Neural progenitor cell (in vitro differentiated cells): ENCODE measurements around the gene ENO1. TPM values are rescaled to one million over a fixed set of nuclear protein-coding genes. Genes with fewer than 3 reads are reported as not detected.
"Not testable (repeated sequence)": the region's sequence is repeated elsewhere in the genome, so short reads cannot be mapped to it uniquely, and the experiment has no call there.

ENCODE experiments used
- DNase-seq: peaks from one replicate; pipeline ENCODE4 v3.0.0-alpha.2; 2016; ENCODE audit warnings: low spot score
- H2AFZ ChIP-seq: fragments of 200-600 bp; sonication (generic); replicated peaks from 2 replicates; pipeline ENCODE4 v1.6.1; 2016; ENCODE audit warnings: antibody characterized with exemption
- H3F3A ChIP-seq: fragments of 200-600 bp; sonication (generic); 2 replicates; pipeline ENCODE4 v1.6.1; 2016; ENCODE audit warnings: antibody characterized with exemption, low read depth
- H3K27ac ChIP-seq: fragments of 200-600 bp; sonication (generic); 2 replicates; pipeline ENCODE4 v1.5.1; 2016; ENCODE audit warnings: mild to moderate bottlenecking
- H3K27me3 ChIP-seq: fragments of 200-600 bp; sonication (generic); 2 replicates; pipeline ENCODE4 v1.6.1; 2016; ENCODE audit warnings: mild to moderate bottlenecking, moderate library complexity
- H3K36me3 ChIP-seq: fragments of 200-600 bp; sonication (generic); 2 replicates; pipeline ENCODE4 v1.5.1; 2016
- H3K4me1 ChIP-seq: fragments of 200-600 bp; sonication (generic); 2 replicates; pipeline ENCODE4 v1.6.1; 2016; ENCODE audit warnings: mixed run types
- H3K4me2 ChIP-seq: fragments of 200-600 bp; sonication (generic); 2 replicates; pipeline ENCODE4 v1.6.1; 2016
- H3K4me3 ChIP-seq: fragments of 200-600 bp; sonication (generic); 2 replicates; pipeline ENCODE4 v1.5.1; 2016
- H3K79me2 ChIP-seq: fragments of 200-600 bp; sonication (generic); 2 replicates; pipeline ENCODE4 v1.6.1; 2016; ENCODE audit warnings: low read depth
- H3K9ac ChIP-seq: fragments of 200-600 bp; sonication (generic); 2 replicates; pipeline ENCODE4 v1.6.1; 2016
- H3K9me3 ChIP-seq: fragments of 200-600 bp; sonication (generic); 2 replicates; pipeline ENCODE4 v1.5.1; 2016; ENCODE audit warnings: low read depth
- H4K20me1 ChIP-seq: fragments of 200-600 bp; sonication (generic); 2 replicates; pipeline ENCODE4 v1.6.1; 2016; ENCODE audit warnings: low read depth
- H3K27ac Mint-ChIP-seq: 3 replicates; pipeline ENCODE4 v1.8.0; 2021; ENCODE audit warnings: mixed read lengths
- H3K27me3 Mint-ChIP-seq: 2 replicates; pipeline ENCODE4 v1.8.0; 2022; ENCODE audit warnings: low read depth, mild to moderate bottlenecking, inconsistent platforms, moderate library complexity, mixed read lengths; ENCODE audit not compliant: insufficient read depth
- H3K36me3 Mint-ChIP-seq: 3 replicates; pipeline ENCODE4 v1.8.0; 2021; ENCODE audit warnings: mixed read lengths
- H3K4me1 Mint-ChIP-seq: 3 replicates; pipeline ENCODE4 v1.8.0; 2021; ENCODE audit warnings: mixed read lengths
- H3K4me3 Mint-ChIP-seq: 3 replicates; pipeline ENCODE4 v1.8.0; 2021; ENCODE audit warnings: mild to moderate bottlenecking, moderate library complexity, mixed read lengths
- H3K9me3 Mint-ChIP-seq: 3 replicates; pipeline ENCODE4 v1.8.0; 2020; ENCODE audit warnings: mixed read lengths
- CTCF ChIP-seq: fragments of 200-600 bp; sonication (generic); IDR thresholded peaks from 2 replicates; pipeline ENCODE4 v1.5.1; 2017; ENCODE audit warnings: antibody characterized with exemption, mild to moderate bottlenecking
- EZH2 ChIP-seq: fragments of 200-600 bp; sonication (generic); IDR thresholded peaks from 2 replicates; pipeline ENCODE4 v1.6.1; 2017; ENCODE audit warnings: antibody characterized with exemption, mild to moderate bottlenecking, moderate library complexity
- EZH2phosphoT487 ChIP-seq: fragments of 200-600 bp; sonication (generic); IDR thresholded peaks from 2 replicates; pipeline ENCODE4 v1.6.1; 2017; ENCODE audit warnings: antibody characterized with exemption
- total RNA-seq: library from RNA; depleted of rRNA; stranded (reverse); fragments of >200 nt; gene quantifications from 2 replicates; pipeline ENCODE4 v1.2.3, GENCODE V29; 2015; ENCODE audit warnings: low replicate concordance

ENO1 gene
- total RNA-seq, 1 donor from 2014 or later: 1,414 TPM

GRCh38 chr1:8822373-8823294 lies 55.9 kb downstream of the ENO1 start:
- no peaks in the 10 kb centered on the region for H3K9me3 Mint-ChIP-seq
- H3K36me3 ChIP-seq: no peaks in the 10 kb centered on the region
- no peaks in the 10 kb centered on the region for H3K9me3 ChIP-seq
- no peak for TF ChIP-seq CTCF
- TF ChIP-seq EZH2phosphoT487: no peak
- no peak for TF ChIP-seq EZH2
- H3K4me3 Mint-ChIP-seq: no peak overlapping the region
- H2AFZ ChIP-seq: no peak overlapping the region
- peaks cover 26% of the 10 kb centered on the region for H3F3A ChIP-seq
- H3K27ac ChIP-seq: no peak overlapping the region
- peaks cover 4% of the 10 kb centered on the region for H3K4me1 ChIP-seq
- H3K4me2 ChIP-seq: no peak overlapping the region
- H3K4me3 ChIP-seq: no peak overlapping the region
- H3K36me3 Mint-ChIP-seq: no peaks in the 10 kb centered on the region
- peak overlapping the region; percentile 37 for H3K27ac Mint-ChIP-seq
- H3K27me3 Mint-ChIP-seq: peaks cover 6% of the 10 kb centered on the region
- H4K20me1 ChIP-seq: no peaks in the 10 kb centered on the region
- DNase-seq: no peak
- H3K79me2 ChIP-seq: no peaks in the 10 kb centered on the region
- no peak overlapping the region for H3K9ac ChIP-seq
- H3K27me3 ChIP-seq: no peaks in the 10 kb centered on the region
- H3K4me1 Mint-ChIP-seq: peaks cover 37% of the 10 kb centered on the region

GRCh38 chr1:8821084-8821483 lies 57.4 kb downstream of the ENO1 start:
- Mint-ChIP-seq H3K27ac (no peak overlapping the region), H3K27me3 (peaks cover 10% of the 10 kb centered on the region), H3K36me3 (peaks cover 1% of the 10 kb centered on the region), H3K4me1 (peaks cover 36% of the 10 kb centered on the region), H3K4me3 (no peak overlapping the region), H3K9me3 (no peaks in the 10 kb centered on the region)
- peaks cover 31% of the 10 kb centered on the region for H3F3A ChIP-seq
- no peaks in the 10 kb centered on the region for H3K27me3 ChIP-seq
- H3K9ac ChIP-seq: no peak overlapping the region
- no peak for DNase-seq
- H3K79me2 ChIP-seq: peaks cover 12% of the 10 kb centered on the region
- H3K4me1 ChIP-seq: peaks cover 4% of the 10 kb centered on the region
- H3K36me3 ChIP-seq: no peaks in the 10 kb centered on the region
- no peak overlapping the region for H2AFZ ChIP-seq
- H3K27ac ChIP-seq: no peak overlapping the region
- TF ChIP-seq EZH2phosphoT487 (no peak), EZH2 (no peak), CTCF (no peak)
- no peak overlapping the region for H3K4me3 ChIP-seq
- H4K20me1 ChIP-seq: no peaks in the 10 kb centered on the region
- H3K4me2 ChIP-seq: no peak overlapping the region
- no peaks in the 10 kb centered on the region for H3K9me3 ChIP-seq

GRCh38 chr1:8818789-8819188 lies 59.7 kb downstream of the ENO1 start:
- H3K36me3 Mint-ChIP-seq, H3K9me3 ChIP-seq, H3K27ac ChIP-seq, H3K9ac ChIP-seq, H3K9me3 Mint-ChIP-seq, H3K36me3 ChIP-seq, H3K4me3 ChIP-seq, DNase-seq, H2AFZ ChIP-seq, H3K27me3 ChIP-seq: not testable (repeated sequence)
- peaks cover 54% of the 10 kb centered on the region for H3K4me1 Mint-ChIP-seq
- H3K79me2 ChIP-seq: peaks cover 35% of the 10 kb centered on the region
- H3K27ac Mint-ChIP-seq: peak overlapping the region; percentile 97
- H3K27me3 Mint-ChIP-seq: peaks cover 10% of the 10 kb centered on the region
- H4K20me1 ChIP-seq: peaks cover 19% of the 10 kb centered on the region
- peaks cover 20% of the 10 kb centered on the region for H3K4me1 ChIP-seq
- H3K4me2 ChIP-seq: peak overlapping the region; percentile 94
- H3K4me3 Mint-ChIP-seq: peak overlapping the region; percentile 90
- peaks cover 31% of the 10 kb centered on the region for H3F3A ChIP-seq

DNA sequence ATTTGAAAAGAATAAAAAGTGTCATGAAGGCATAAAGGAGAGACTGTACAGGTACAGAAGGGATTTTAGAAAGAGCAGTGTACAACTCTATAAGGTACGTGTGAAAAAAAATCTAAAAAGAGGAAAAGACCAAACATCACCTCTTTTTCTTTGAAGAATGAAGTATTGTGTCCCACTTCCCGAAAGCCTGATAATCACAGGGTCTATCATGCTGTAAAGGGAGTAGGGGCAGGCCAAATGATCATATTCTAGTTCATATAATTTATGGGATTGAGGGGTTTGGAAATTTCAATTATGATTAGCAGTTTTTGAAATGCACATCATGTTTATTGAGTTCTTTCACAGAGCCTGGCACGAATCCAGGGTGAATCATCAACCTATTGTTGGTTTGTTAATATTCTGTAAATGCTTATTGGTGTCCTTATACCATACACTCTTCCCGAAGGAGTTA lies 60.1 kb downstream of the ENO1 start:
- TF ChIP-seq EZH2 (no peak), CTCF (no peak), EZH2phosphoT487 (no peak)
- H4K20me1 ChIP-seq: peaks cover 23% of the 10 kb centered on the region
- peaks cover 20% of the 10 kb centered on the region for H3K4me1 ChIP-seq
- peak overlapping the region; percentile 94 for H3K4me2 ChIP-seq
- DNase-seq: no peak
- peak overlapping the region; percentile 85 for H3K4me3 ChIP-seq
- peak overlapping the region; percentile 70 for H2AFZ ChIP-seq
- no peaks in the 10 kb centered on the region for H3K27me3 ChIP-seq
- Mint-ChIP-seq H3K9me3 (no peaks in the 10 kb centered on the region), H3K27ac (peak overlapping the region; percentile 97), H3K36me3 (peaks cover 1% of the 10 kb centered on the region), H3K4me3 (peak overlapping the region; percentile 90), H3K4me1 (peaks cover 53% of the 10 kb centered on the region), H3K27me3 (peaks cover 10% of the 10 kb centered on the region)
- no peaks in the 10 kb centered on the region for H3K9me3 ChIP-seq
- peak overlapping the region; percentile 56 for H3K9ac ChIP-seq
- peaks cover 40% of the 10 kb centered on the region for H3K79me2 ChIP-seq
- peaks cover 31% of the 10 kb centered on the region for H3F3A ChIP-seq
- no peaks in the 10 kb centered on the region for H3K36me3 ChIP-seq
- H3K27ac ChIP-seq: peak overlapping the region; percentile 94
